NCI-H1105 (cell line): ENCODE data around the gene COL12A1.

Experiments
- DNase-seq: peaks from one replicate; lab custom pipeline; 2025; lab: John Stamatoyannopoulos, UW

Gene COL12A1

GRCh38 chr6:75098709-75099108, 107.1 kb downstream of the COL12A1 start:
- no peak for DNase-seq

GRCh38 chr6:75096966-75097365, 108.9 kb downstream of the COL12A1 start:
- no peak for DNase-seq

GRCh38 chr6:75094614-75095200, 111.1 kb downstream of the COL12A1 start:
- DNase-seq: no peak

- DNase-seq: no peak
These were observed 114.2 kb downstream of the COL12A1 start for GRCh38 chr6:75091467-75092190.

- no peak for DNase-seq
These were observed 115.3 kb downstream of the COL12A1 start for GRCh38 chr6:75090576-75090975.

GRCh38 chr6:75089921-75090320, 115.9 kb downstream of the COL12A1 start:
- DNase-seq: no peak

GRCh38 chr6:75089151-75089897, 116.5 kb downstream of the COL12A1 start:
- no peak for DNase-seq

GRCh38 chr6:75085931-75086635, 119.8 kb downstream of the COL12A1 start:
- no peak for DNase-seq

- DNase-seq: peak; percentile 15
These were observed 120.9 kb downstream of the COL12A1 start for GRCh38 chr6:75084872-75085381.

- DNase-seq: no peak
These were observed 121.8 kb downstream of the COL12A1 start for GRCh38 chr6:75084018-75084417.

- DNase-seq: no peak
These were observed 123.9 kb downstream of the COL12A1 start for GRCh38 chr6:75081921-75082320.

- DNase-seq: no peak
These were observed 124.8 kb downstream of the COL12A1 start for GRCh38 chr6:75081047-75081446.

- no peak for DNase-seq
These were observed 126.3 kb downstream of the COL12A1 start for GRCh38 chr6:75079589-75079988.

- no peak for DNase-seq
These were observed 128.2 kb downstream of the COL12A1 start for GRCh38 chr6:75077701-75078100.

GRCh38 chr6:75076009-75076408, 129.8 kb downstream of the COL12A1 start:
- DNase-seq: no peak

GRCh38 chr6:75070244-75070643, 135.6 kb downstream of the COL12A1 start:
- DNase-seq: no peak

- no peak for DNase-seq
These were observed 140.3 kb downstream of the COL12A1 start for GRCh38 chr6:75065523-75065922.

GRCh38 chr6:75052491-75052890, 153.4 kb downstream of the COL12A1 start:
- DNase-seq: no peak

- no peak for DNase-seq
These were observed 156.5 kb downstream of the COL12A1 start for GRCh38 chr6:75049308-75049707.

- no peak for DNase-seq
These were observed 161.0 kb downstream of the COL12A1 start for GRCh38 chr6:75044846-75045245.

- DNase-seq: no peak
These were observed 164.5 kb downstream of the COL12A1 start for GRCh38 chr6:75041381-75041780.
